ENCODE data around the gene NEK11. TPM values are rescaled to one million over a fixed set of nuclear protein-coding genes. Genes with fewer than 3 reads are reported as not detected.

NEK11 gene
- total and polyA plus RNA-seq, 2 donors (not counting 3 experiments of a cell fraction or from before 2014, with no cell fraction given), result 1.7 to 4.3 TPM

- POLR2A ChIA-PET, result no interaction called here
- no peak for DNase-seq (ENCODE audit: low read depth, low spot score)
These were observed 87.6 kb downstream of the NEK11 start for GRCh38 chr3:131114256-131114655.

More at GRCh38 chr3:131114256-131114655, 87.6 kb downstream of the NEK11 start:
- Histone ChIP-seq H3K36me3 (ENCODE audit: control insufficient read depth in 2 of 2, extremely low read depth in 1 of 2, insufficient read depth in 2 of 2, low read length in 2 of 2) (no peaks in the 10 kb centered on the region), H3K79me2 (ENCODE audit: control insufficient read depth, insufficient read depth, low read length) (no peaks in the 10 kb centered on the region), H3K4me1 (ENCODE audit: control insufficient read depth, extremely low read depth, insufficient read depth, low read length) (peaks cover 3% of the 10 kb centered on the region), H3K9ac (replicated peaks; ENCODE audit: extremely low read depth, insufficient read depth, low read length) (no peak overlapping the region), H2AFZ (ENCODE audit: low read depth, low read length) (no peak overlapping the region), H3K27ac (ENCODE audit: insufficient read depth, low read depth, low read length) (no peak overlapping the region), H3K9me1 (replicated peaks; ENCODE audit: control insufficient read depth, extremely low read depth, insufficient read depth, low read length) (no peaks in the 10 kb centered on the region), H3K9me3 (replicated peaks; ENCODE audit: control insufficient read depth, insufficient read depth, low read length) (no peaks in the 10 kb centered on the region), H3K4me2 (ENCODE audit: insufficient read depth, low read length) (no peak overlapping the region), H4K20me1 (replicated peaks; ENCODE audit: control insufficient read depth, extremely low read depth, insufficient read depth, low read length) (no peaks in the 10 kb centered on the region), H3K27me3 (ENCODE audit: control insufficient read depth in 2 of 2, insufficient read depth in 2 of 2, low read length in 2 of 2) (no peaks in the 10 kb centered on the region), H3K4me3 (replicated peaks in 1 of 3; ENCODE audit: insufficient read depth in 1 of 3, low read depth in 1 of 3, low read length in 3 of 3) (no peak overlapping the region)
- no TSS peak for BruUV-seq (replicated peaks)
- TF ChIP-seq MAX (IDR thresholded peaks at IDR 0.05; ENCODE audit: insufficient read depth, insufficient read length) (no peak), GATA2 (IDR thresholded peaks at IDR 0.05; ENCODE audit: insufficient read depth, insufficient read length, low read depth, low read length) (no peak), MYC (IDR thresholded peaks at IDR 0.05; ENCODE audit: low read depth, low read length) (no peak), CTCF (IDR thresholded peaks at IDR 0.05; ENCODE audit: extremely low read depth in 1 of 2, insufficient read depth in 1 of 2, low read depth in 1 of 2, low read length in 2 of 2) (no peak), EZH2 (IDR thresholded peaks at IDR 0.05; ENCODE audit: borderline replicate concordance, low read depth, low read length, severe bottlenecking) (no peak), FOS (IDR thresholded peaks at IDR 0.05; ENCODE audit: borderline replicate concordance, insufficient read depth, low read length) (no peak)
- FAIRE-seq, result no peak
- CTCF ChIA-PET, result no interaction called here
- intact Hi-C loops (cut with micrococcal nuclease) (no loop called here), dilution Hi-C loops (cut with MboI; ENCODE audit: extremely low pct_ligation_motif_present, low sequenced_read_pairs) (no loop called here)
